Gastrocnemius medialis (tissue), 4 donors: ENCODE data around the gene PIGX.

Experiments
- POLR2A ChIP-seq, 2 donors: fragments of 450-650 bp; IDR thresholded peaks; one replicate each; pipeline ENCODE4 v1.6.1; 2017; ENCODE audit warnings: antibody characterized with exemption in 2 of 2, mild to moderate bottlenecking in 2 of 2, moderate library complexity in 2 of 2
- TF ChIP-seq, protein P1 (sequence below), 5 experiments: fragments of 450-650 bp in 3 of 5; fragments of 200-600 bp in 2 of 5; sonication (generic) in 2 of 5; IDR thresholded peaks in 4 of 5; conservative IDR thresholded peaks in 1 of 5; 1 replicate in 4 of 5; 2 replicates in 1 of 5; pipeline ENCODE4 v1.5.1; 2016 to 2019; ENCODE audit warnings: antibody characterized with exemption in 5 of 5, mild to moderate bottlenecking in 3 of 5, moderate library complexity in 3 of 5

GRCh38 chr3:196756732-196757131 is 44.6 kb downstream of the PIGX start:
- TF ChIP-seq, protein P1, sequence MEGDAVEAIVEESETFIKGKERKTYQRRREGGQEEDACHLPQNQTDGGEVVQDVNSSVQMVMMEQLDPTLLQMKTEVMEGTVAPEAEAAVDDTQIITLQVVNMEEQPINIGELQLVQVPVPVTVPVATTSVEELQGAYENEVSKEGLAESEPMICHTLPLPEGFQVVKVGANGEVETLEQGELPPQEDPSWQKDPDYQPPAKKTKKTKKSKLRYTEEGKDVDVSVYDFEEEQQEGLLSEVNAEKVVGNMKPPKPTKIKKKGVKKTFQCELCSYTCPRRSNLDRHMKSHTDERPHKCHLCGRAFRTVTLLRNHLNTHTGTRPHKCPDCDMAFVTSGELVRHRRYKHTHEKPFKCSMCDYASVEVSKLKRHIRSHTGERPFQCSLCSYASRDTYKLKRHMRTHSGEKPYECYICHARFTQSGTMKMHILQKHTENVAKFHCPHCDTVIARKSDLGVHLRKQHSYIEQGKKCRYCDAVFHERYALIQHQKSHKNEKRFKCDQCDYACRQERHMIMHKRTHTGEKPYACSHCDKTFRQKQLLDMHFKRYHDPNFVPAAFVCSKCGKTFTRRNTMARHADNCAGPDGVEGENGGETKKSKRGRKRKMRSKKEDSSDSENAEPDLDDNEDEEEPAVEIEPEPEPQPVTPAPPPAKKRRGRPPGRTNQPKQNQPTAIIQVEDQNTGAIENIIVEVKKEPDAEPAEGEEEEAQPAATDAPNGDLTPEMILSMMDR (IDR thresholded peaks at IDR 0.05 in 4 of 5, conservative IDR thresholded peaks at IDR 0.05 in 1 of 5): no peak
- no peak for TF ChIP-seq POLR2A (IDR thresholded peaks at IDR 0.05)
